Right lobe of liver (tissue), 6 donors: ENCODE data around the gene FAM171A2. TPM values are rescaled to one million over a fixed set of nuclear protein-coding genes. Genes with fewer than 3 reads are reported as not detected.

Experiments used
- ATAC-seq, 4 donors: fragments of 200-7000 bp; cut with Tn5 transposase; one replicate each; pipeline ENCODE4 v1.9.1; 2020; ENCODE audit warnings: mild to moderate bottlenecking in 4 of 4, moderate library complexity in 4 of 4
- DNase-seq, 3 donors: peaks; one replicate each; pipeline ENCODE4 v3.0.0-alpha.2; 2020
- H3K27ac ChIP-seq, 3 donors: fragments of 200-600 bp; one replicate each; pipeline ENCODE4 v1.8.0; 2022
- H3K27me3 ChIP-seq, 2 donors: fragments of 200-600 bp; one replicate each; pipeline ENCODE4 v1.8.0; 2022
- H3K36me3 ChIP-seq, 4 donors: fragments of 200-600 bp; sonication (generic) in 1 of 4; one replicate each; pipeline versions ENCODE4 v1.5.1 to v1.8.0; 2017 to 2022; ENCODE audit warnings: control low read depth in 1 of 4
- H3K4me1 ChIP-seq, 4 donors: fragments of 200-600 bp; sonication (generic) in 1 of 4; one replicate each; pipeline versions ENCODE4 v1.5.1 to v1.8.0; 2017 to 2022; ENCODE audit warnings: control low read depth in 1 of 4
- H3K4me3 ChIP-seq, 3 donors: fragments of 200-600 bp; one replicate each; pipeline ENCODE4 v1.8.0; 2022
- H3K9me3 ChIP-seq, 4 donors: fragments of 200-600 bp; sonication (generic) in 1 of 4; one replicate each; pipeline versions ENCODE4 v1.5.1 to v1.8.0; 2017 to 2022; ENCODE audit warnings: control low read depth in 1 of 4
- CTCF ChIP-seq, 4 donors: fragments of 200-600 bp in 3 of 4; fragments of 450-650 bp in 1 of 4; IDR thresholded peaks; one replicate each; pipeline versions ENCODE4 v1.5.1 to v1.8.0; 2016 to 2022; ENCODE audit warnings: antibody characterized with exemption in 4 of 4, mild to moderate bottlenecking in 2 of 4
- POLR2A ChIP-seq: fragments of 450-650 bp; IDR thresholded peaks from one replicate; pipeline ENCODE4 v1.6.1; 2017; ENCODE audit warnings: antibody characterized with exemption, mild to moderate bottlenecking
- WGBS: methylation state at CpG from one replicate; pipeline ENCODE4 v1.1.6; 2018; ENCODE audit warnings: low coverage, low lambda C conversion rate; ENCODE audit not compliant: insufficient coverage; ENCODE audit errors: missing lambda C conversion rate; 5-methylcytosine and 5-hydroxymethylcytosine counted together
- intact Hi-C, 2 donors: fragments of 100-400 bp; cut with DNase I; formaldehyde crosslinking; loops; one replicate each; pipeline versions ENCODE4 v1.11.2 to v1.14.1; 2022
- total RNA-seq, 6 experiments: library from RNA; depleted of rRNA in 2 of 6; stranded (reverse); fragments of >200 nt in 2 of 6; fragmentation: NEBNext Ultra II Directional in 3 of 6; extraction: Animal tissue kit (Norgen Biotek cat#: 25700) in 3 of 6; gene quantifications; one replicate each; pipeline versions ENCODE4 v1.1.0 to v1.2.4, GENCODE V29; 2016 to 2023
- donor health status: DM: no; HTN: yes; CAD: no.
- donor health status: DM: no; HTN: no; CAD: no.
- donor health status: DM: no; HTN: no; CAD: no.
- donor health status: DM: no; HTN: yes; CAD: no.
- donor health status: DM: no; HTN: yes; CAD: no.

FAM171A2 gene
- total RNA-seq, 6 experiments from 2014 or later: 0.16 to 0.68 (median 0.39) TPM

DNA sequence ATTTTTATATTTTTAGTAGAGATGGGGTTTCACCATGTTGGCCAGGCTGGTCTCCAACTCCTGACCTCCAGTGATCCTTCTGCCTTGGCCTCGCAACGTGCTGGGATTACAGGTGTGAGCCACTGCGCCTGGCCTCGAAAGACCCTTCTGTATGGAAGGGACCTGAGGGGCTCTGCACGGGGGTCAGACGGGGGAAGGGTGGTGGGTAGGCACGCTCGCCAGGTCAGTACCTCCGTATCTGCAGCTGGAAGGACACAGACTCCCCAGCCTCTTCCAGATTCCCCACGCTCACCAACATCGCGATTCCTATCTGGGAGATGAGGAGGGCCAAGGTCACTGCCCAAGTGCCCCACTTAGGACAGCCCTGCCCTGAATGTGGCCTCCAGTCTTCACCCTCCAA is 13.1 kb upstream of the FAM171A2 start:
- Histone ChIP-seq H3K27me3 (no peaks in the 10 kb centered on the region), H3K4me1 (no peaks in the 10 kb centered on the region), H3K36me3 (no peaks in the 10 kb centered on the region), H3K27ac (no peak overlapping the region), H3K4me3 (no peak overlapping the region), H3K9me3 (no peaks in the 10 kb centered on the region)
- 68% methylated on average over 4 of the region's 12 CpGs for WGBS
- intact Hi-C loops: no loop called here
- TF ChIP-seq CTCF (IDR thresholded peaks at IDR 0.05) (no peak), POLR2A (no peak)
- DNase-seq (peak in 1 of 3 donors; percentile 33), ATAC-seq (no peak)

GRCh38 chr17:44376124-44376523 is 12.5 kb upstream of the FAM171A2 start:
- H3K9me3 ChIP-seq: no peaks in the 10 kb centered on the region
- no peak overlapping the region for H3K4me3 ChIP-seq
- intact Hi-C loops: no loop called here
- no peak overlapping the region for H3K27ac ChIP-seq
- TF ChIP-seq CTCF (IDR thresholded peaks at IDR 0.05) (peak in 2 of 4 donors; percentile 11 to 27), POLR2A (no peak)
- peak in 2 of 4 donors; percentile 46 to 49 for ATAC-seq
- WGBS: 21% methylated on average over 5 of the region's 5 CpGs
- peak in 2 of 3 donors; percentile 54 to 60 for DNase-seq
- H3K4me1 ChIP-seq: no peaks in the 10 kb centered on the region
- H3K27me3 ChIP-seq: no peaks in the 10 kb centered on the region
- H3K36me3 ChIP-seq: no peaks in the 10 kb centered on the region

GRCh38 chr17:44375196-44376017 is 11.8 kb upstream of the FAM171A2 start:
- intact Hi-C loops: no loop called here

More at GRCh38 chr17:44375196-44376017, 11.8 kb upstream of the FAM171A2 start:
- H3K4me3 ChIP-seq: no peak overlapping the region
- ATAC-seq (no peak), DNase-seq (peak in 1 of 3 donors; percentile 44)
- H3K4me1 ChIP-seq: no peaks in the 10 kb centered on the region
- 35% methylated on average over 3 of the region's 22 CpGs for WGBS
- no peaks in the 10 kb centered on the region for H3K9me3 ChIP-seq
- H3K36me3 ChIP-seq: no peaks in the 10 kb centered on the region
- TF ChIP-seq CTCF (IDR thresholded peaks at IDR 0.05) (no peak), POLR2A (no peak)
- no peaks in the 10 kb centered on the region for H3K27me3 ChIP-seq
- no peak overlapping the region for H3K27ac ChIP-seq
